Activated gamma-delta T cell (primary cell): ENCODE measurements around the gene MTRR.

Experiments
- DNase-seq: peaks from one replicate; lab custom pipeline; 2025; lab: John Stamatoyannopoulos, UW

The MTRR gene

GRCh38 chr5:7857361-7857760 lies 11.6 kb upstream of the MTRR start:
- no peak for DNase-seq

DNA sequence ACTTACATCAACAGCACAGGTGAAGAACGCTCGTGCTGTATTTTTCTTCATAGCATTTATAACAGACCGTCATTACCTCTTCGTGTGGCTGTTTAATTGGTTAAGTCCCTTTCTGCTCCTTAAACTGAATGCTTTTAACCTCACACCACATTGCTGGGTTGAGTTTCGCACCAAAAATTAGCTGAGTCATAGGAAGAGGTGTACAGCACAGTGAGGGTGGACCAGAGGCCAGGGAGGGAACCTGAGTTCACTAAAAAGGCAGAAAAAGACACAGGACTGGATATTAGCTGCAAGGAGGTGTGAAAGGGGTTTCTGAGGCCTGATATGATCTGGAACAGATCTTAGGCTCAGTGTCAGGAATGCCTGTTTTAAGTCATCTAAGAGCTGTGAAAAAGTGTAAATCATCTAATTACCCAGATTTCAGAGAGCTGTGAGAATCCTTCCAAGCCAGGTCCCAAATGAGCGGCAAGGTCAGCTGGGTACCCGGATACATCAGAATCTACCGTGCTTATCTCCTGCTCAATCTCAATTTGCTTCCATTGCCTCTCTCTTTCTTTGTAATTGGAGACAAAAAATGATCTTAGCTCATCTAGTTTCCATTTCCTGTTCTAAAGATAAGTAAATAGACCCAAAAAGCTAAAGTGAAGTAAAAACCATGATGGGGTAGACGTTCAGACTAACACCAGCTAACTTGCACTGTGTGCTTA lies 10.9 kb upstream of the MTRR start:
- DNase-seq = no peak

DNA sequence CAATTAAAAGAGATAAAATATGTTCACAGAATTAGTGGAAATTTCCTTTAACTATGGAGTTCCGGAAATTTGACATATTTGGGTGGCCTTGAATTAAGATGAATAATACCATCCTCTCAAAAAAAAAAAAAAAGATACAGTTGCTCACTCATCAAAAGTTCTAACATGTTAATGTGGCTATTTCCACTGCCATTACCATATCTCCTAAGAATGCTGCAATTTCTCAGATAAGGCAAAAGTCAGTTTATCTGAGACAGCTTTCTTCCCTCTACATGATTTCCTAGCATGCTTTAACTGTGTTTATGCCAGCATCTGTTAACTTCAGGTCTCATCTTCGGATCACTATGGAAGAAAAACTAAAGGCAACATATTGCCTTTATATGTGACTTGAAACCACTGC lies 2.8 kb upstream of the MTRR start:
- DNase-seq = no peak

- no peak for DNase-seq
Measured at GRCh38 chr5:7867260-7867659, 1.7 kb upstream of the MTRR start.

- DNase-seq = no peak
Measured at GRCh38 chr5:7868427-7868772, 548 bp upstream of the MTRR start.

DNA sequence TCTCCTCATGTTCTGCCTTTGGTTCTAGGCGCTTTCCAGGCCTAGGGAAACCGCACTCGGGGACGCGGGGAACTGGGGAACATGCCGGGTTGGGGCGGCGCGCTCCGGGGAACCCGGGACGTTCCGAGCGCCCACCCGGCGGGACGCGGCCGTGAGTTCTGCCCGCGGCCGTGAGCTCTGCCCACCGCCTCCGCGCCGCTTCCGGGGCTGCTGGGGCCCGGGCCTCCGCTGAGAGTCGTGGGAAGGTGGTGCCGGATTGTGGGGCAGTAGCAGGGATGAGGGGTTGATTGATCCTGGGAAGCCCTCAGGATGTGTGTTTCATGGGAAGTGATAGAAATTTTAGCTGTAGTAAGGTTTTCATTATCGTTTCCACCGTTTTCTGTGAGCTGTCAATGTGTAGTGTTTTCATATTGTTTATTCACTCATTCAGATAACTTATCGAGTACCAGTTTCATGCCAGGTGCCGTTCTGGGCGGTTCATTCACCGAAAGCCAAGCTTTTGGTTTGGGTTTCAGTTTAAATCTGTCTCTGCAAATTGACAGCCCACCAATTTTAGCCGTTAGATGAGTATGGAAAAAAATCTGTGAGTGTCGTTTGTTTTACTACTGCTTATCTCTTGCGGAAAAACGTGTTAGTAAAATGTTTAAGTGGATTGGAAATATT lies 657 bp downstream of the MTRR start:
- peak; percentile 25 for DNase-seq

GRCh38 chr5:7871653-7872052 lies 2.7 kb downstream of the MTRR start:
- DNase-seq = no peak

DNA sequence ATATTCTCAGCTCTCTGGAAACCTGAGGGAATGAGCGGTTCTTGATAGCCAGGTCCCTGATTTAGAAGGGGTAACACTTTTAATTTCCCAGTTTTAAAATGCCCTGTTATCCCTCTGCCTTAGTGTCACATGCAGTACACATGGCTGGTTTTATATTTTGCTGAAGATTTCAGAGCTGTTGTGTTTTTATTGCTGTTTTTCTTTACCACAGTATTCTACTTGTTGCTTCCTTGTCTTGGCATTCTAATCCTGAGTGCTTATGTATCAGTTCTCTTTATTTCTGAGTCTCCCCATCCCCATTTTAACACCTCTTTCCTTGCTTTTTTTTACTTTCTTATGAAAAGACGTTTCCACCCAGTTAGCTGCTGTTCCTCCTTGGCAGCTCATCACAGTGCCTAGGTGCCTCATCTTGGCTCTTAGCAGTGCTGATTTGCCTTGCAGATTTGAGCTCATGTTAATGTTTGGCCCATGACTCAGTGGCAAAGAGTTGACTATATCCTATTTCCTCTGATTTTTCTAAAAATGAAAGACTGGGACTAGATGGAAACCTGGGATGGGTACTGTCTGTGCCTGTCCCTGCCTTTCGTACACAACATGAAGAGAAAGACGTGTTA lies 3.7 kb downstream of the MTRR start:
- DNase-seq = no peak

DNA sequence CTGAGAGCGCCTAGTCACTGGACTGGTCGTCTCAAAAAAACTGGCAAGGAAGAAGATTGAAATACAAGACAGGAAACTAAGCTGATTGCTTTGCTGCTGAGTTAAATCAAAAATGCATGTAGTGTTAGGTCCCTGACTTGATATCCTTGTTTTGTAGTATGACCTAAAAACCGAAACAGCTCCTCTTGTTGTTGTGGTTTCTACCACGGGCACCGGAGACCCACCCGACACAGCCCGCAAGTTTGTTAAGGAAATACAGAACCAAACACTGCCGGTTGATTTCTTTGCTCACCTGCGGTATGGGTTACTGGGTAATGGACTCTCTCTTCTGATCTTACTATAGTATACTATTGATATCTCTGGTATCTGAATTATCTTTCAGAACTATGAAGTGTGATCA lies 4.3 kb downstream of the MTRR start:
- no peak for DNase-seq

- no peak for DNase-seq
Measured at GRCh38 chr5:7874639-7875038, 5.7 kb downstream of the MTRR start.

- no peak for DNase-seq
Measured at GRCh38 chr5:7875151-7875550, 6.2 kb downstream of the MTRR start.

DNA sequence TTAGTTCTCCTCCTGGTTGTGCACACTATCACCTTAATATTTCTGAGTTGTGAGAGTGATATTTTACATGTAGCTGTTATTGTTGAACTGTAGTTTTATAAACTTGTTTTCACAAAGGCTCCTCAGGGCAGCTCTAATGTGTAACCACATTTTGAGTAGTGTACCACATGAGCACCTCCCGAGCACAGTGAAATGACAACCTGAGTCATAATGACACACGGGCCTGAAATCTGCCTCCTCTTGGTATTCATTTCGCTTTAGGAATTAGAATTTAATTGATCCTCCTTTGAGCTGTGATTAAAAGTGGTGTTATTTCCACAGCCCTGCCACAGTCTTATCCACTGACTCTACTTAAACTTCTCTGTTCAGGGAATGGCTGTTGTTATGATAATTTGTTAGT lies 7.9 kb downstream of the MTRR start:
- no peak for DNase-seq

DNA sequence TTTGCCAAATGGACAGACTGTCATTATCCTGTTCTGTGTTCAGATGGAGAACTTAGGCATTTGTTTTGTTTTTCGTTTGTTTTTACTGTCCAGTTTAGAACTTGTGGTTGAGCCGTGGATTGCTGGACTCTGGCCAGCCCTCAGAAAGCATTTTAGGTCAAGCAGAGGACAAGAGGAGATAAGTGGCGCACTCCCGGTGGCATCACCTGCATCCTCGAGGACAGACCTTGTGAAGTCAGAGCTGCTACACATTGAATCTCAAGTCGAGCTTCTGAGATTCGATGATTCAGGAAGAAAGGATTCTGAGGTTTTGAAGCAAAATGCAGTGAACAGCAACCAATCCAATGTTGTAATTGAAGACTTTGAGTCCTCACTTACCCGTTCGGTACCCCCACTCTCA lies 8.9 kb downstream of the MTRR start:
- DNase-seq = no peak

DNA sequence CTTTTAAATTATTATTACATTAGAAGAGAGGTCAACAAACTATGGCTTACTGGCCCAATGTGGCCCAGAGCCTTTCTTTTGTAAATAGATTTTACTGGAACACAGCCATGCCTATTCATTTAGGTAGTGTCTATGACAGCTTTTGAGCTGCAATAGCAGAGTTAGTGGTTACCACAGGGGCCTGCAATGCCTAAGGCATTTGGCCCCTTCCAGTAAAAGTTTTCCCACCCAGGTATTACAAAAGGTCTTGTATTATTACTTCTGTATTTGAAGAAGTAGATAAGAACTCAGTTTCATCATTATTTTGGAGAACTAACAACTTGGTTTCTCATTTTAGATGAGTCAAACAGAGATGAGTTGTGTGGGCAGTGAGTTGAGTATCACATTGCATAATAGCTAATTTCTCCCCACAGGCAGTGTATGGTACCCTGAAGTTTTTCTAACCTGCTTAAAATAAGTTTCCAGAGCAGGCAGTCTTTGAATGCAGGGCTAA lies 9.5 kb downstream of the MTRR start:
- no peak for DNase-seq

- no peak for DNase-seq
Measured at GRCh38 chr5:7881091-7881490, 12.1 kb downstream of the MTRR start.

DNA sequence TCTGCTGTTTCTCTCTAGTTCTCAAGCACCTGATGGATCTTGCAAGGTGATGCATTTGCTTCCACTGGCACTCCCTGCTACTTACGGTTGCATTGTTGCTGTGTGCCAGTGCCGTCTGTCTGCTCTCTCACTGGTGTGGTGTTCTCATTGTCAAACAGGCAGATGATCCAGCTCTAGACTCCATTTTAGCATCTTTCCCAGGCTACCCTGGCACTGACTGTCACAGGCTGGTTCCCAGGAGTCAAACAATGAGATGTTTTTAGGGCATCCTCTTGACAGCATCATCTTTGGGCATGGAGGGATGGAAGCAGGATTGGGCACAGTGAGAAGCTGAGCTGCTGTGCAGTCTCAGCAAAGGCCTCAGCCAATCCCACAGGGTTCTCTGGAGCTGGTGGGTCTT lies 12.9 kb downstream of the MTRR start:
- no peak for DNase-seq

DNA sequence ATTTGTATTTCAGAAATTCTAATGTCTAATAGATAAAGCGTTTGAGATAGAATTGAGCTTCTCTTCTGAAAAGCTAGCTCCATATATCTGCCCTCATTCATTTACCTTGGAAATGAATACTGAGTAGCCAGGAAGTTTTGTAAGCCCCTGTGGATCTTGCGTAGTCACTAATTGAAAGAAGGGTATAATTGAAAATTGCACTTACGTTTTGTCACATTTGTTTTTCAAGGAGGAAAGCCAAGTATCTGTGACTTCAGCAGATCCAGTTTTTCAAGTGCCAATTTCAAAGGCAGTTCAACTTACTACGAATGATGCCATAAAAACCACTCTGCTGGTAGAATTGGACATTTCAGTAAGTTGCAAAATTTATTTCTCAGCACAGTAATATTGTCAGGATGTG lies 14.0 kb downstream of the MTRR start:
- DNase-seq = no peak

DNA sequence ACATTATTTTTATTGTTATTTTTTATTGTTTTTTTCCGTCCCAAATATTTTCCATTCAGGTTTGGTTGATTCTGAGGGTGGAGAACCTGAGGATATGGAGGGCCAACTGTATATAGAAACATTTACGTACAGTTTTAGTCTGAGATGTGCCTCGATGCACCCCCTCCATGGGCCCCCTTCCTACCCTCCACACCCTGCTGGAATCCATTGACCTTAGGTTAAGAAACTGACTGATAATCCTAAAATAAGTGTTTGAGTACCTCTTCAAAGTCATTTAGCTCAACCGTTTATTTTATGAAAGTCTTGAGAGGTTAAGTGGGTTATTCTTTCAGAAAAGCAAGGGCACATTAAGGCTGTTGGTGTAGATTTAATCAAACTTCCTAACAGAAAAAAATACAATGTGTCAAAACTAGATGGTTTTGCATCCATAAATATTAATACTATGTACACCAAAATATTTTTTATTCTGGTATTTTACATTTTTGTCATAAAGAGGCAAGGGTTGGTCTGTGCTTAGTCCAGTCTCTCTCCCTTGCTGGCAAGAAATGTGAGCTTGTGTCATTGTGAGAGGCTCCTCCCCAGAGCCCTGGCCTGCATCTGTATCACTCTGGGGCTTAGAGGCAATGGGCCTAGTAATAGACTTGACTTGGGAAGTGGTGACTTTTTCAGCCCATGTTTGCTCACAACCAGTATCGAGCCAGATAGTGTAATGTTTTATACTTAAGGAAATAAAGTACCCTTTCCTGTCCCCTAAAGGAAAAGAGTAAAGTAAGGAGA lies 15.7 kb downstream of the MTRR start:
- no peak for DNase-seq

- DNase-seq = no peak
Measured at GRCh38 chr5:7886849-7887475, 18.0 kb downstream of the MTRR start.

DNA sequence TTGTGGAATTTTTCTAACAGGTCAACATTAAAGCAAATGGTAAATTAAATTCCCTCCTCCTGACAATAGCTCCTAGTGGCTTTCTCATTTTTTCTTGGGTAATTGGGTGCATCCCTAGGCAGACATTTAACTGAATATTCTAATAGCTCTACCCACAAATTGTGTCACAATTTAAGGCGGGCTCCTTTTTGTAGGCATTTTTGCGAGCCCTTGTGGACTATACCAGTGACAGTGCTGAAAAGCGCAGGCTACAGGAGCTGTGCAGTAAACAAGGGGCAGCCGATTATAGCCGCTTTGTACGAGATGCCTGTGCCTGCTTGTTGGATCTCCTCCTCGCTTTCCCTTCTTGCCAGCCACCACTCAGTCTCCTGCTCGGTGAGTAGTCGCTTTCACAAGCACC lies 20.0 kb downstream of the MTRR start:
- DNase-seq = no peak

- no peak for DNase-seq
Measured at GRCh38 chr5:7894439-7894838, 25.5 kb downstream of the MTRR start.

GRCh38 chr5:7894860-7895259 lies 25.9 kb downstream of the MTRR start:
- DNase-seq = no peak
